ENCODE results near the gene KBTBD7.

KBTBD7 gene

GRCh38 chr13:41152005-41152404 is 42.4 kb downstream of the KBTBD7 start:
- no peak for TF ChIP-seq CTCF (IDR thresholded peaks at IDR 0.05; ENCODE audit: extremely low read depth, missing control alignments)
- no peak for DNase-seq (ENCODE audit: low spot score)

- no peak for DNase-seq (ENCODE audit: low spot score)
- no peak for TF ChIP-seq CTCF (IDR thresholded peaks at IDR 0.05; ENCODE audit: extremely low read depth, missing control alignments)
Observed at GRCh38 chr13:41150058-41150457, 44.3 kb downstream of the KBTBD7 start.

GRCh38 chr13:41148419-41149283 is 45.7 kb downstream of the KBTBD7 start:
- DNase-seq (ENCODE audit: low spot score): no peak
- no peak for TF ChIP-seq CTCF (IDR thresholded peaks at IDR 0.05; ENCODE audit: extremely low read depth, missing control alignments)

GRCh38 chr13:41145136-41145908 is 49.0 kb downstream of the KBTBD7 start:
- DNase-seq (ENCODE audit: low spot score): no peak
- no peak for TF ChIP-seq CTCF (IDR thresholded peaks at IDR 0.05; ENCODE audit: extremely low read depth, missing control alignments)

- no peak for TF ChIP-seq CTCF (IDR thresholded peaks at IDR 0.05; ENCODE audit: extremely low read depth, missing control alignments)
- DNase-seq (ENCODE audit: low spot score): no peak
Observed at GRCh38 chr13:41144576-41144975, 49.8 kb downstream of the KBTBD7 start.

Measured in GM20000 (cell line).